Stimulated activated CD8-positive, alpha-beta memory T cell treated with anti-CD3 and anti-CD28 coated beads, Interleukin-2, amount 100 ng/mL, for 48 hours (primary cell): ENCODE results near the gene ACLY.
"Not testable (repeated sequence)": the region's sequence is repeated elsewhere in the genome, so short reads cannot be mapped to it uniquely, and the experiment has no call there.

ENCODE experiments used
- DNase-seq, 2 donors: peaks; one replicate each; pipeline ENCODE4 v3.0.0-alpha.2; 2020; ENCODE audit warnings: low read depth in 2 of 2

ACLY gene

DNA sequence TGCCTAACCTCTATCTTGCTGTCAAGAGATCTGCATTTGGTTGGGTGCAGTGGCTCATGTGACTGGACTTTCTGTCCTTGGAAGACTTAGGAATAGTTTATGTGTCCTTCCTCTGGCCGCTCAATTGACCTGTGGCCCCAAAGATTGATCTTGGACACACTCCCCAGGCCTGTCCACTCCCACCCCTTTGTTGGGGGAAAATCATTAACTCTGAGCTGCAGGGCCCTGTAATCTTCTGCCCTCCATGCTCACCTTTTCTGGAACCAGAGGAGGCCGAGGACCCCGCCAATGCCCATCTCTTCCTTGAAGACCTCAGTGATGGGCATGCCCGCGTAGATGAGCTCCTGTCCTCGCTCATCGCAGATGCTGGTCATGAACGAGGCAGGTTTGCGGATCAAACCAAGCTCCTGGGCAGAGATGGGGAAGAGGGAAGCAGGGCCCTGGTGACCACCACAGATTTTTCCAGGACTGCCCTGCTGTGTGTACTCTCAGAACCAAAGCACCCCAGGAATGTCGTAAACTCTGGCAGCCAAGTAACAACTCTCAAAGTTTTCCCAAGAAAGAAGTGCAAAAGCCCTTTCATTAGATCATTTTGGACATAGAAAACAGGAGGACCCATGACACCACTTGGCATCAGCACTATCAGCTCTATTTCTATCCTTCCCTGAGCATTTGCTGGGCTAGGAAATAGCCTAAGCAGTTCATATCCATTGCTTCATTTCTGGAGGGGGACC is 45.0 kb downstream of the ACLY start:
- no peak for DNase-seq

DNA sequence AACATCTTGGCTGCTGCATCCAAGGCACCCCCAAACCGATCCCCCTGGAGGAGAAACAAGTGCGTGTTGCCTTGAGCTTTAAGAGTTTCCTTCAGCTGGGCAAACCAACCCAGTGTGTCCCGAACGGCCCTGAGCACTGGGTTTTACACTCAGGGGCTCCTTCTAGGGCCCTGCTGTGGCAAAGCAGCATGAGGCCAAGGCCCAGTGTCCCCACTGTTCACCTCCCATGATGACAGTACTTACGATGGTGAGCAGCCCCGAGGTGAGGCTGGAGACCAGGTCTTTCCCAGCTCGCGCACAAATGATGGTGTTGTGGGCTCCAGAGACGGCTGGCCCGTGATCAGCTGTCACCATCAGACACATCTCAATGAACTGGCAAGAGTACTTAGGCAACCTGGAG is 47.0 kb downstream of the ACLY start:
- no peak for DNase-seq

DNA sequence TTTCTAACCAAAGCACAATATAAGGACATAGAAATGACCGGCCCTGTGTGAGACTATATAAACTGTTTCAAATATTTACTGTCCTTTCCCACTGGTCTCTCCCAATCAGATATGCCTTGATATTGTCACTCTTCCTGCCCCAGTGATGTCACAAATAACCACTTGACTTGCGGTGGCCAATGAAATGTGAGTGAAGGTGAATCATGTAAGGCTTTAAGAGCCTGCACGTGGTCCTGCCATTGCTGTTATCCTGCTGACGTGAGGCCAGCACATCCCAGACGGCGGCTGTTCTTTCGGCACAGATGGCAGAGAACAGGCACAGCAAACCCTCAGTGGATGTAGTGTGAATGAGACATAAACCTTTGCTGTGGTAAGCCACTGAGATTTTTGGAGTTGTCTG is 48.1 kb downstream of the ACLY start:
- DNase-seq, result no peak

DNA sequence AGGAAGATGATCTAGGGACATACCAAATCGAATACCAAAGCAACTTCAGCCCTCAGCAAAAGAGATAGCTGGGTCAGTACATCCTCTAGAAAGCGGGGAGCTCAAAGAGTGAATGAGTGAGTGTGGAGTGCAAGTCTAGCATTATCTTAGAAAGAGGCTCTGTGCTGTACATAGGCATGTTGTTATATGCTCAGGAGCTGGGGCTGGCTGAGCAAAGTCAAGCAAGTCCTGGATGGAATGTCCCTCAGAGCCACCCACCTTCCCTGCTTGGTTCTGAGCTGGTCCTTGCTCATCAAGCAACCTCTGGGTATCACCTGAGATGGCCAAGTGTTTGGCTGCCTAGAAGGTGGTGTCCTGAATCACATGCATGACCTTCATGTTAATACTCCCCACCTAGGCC is 48.7 kb downstream of the ACLY start:
- no peak for DNase-seq

DNA sequence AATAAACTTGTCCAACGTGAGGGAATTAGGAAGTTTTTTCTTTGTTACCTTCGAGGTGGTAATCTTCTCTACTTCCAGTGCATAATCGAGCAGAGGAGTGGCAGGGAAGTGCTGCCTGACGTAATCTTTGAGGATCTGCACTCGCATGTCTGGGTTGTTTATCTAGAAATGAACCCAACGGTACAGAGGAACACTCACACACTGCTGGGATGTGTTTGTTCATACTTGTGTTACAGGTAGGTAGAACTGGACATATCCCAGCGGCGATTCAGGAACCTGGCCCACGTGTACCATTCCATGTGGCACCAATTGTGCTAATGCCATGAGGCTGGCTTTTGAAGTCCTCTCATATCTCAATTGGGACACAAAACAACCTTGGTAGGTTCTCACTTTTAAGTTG is 49.3 kb downstream of the ACLY start:
- DNase-seq, result no peak

DNA sequence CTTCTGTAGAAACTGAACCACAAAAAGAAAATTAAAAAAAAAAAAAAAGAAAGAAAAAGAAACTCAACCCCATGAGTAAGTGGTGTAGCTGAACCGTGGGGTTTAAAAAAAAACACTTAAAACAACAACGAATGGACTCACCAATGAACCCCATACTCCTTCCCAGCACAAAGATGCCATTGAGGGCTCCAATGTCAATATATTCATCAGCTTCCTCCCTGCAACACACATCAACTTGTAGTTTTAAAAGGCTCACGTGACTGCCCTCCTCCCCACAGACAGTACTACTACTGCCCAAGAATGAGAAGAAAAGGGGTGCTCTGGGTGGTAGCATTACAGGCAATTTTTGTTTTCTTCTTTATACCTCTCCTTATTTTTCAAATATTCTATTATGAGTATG is 50.2 kb downstream of the ACLY start:
- no peak for DNase-seq

DNA sequence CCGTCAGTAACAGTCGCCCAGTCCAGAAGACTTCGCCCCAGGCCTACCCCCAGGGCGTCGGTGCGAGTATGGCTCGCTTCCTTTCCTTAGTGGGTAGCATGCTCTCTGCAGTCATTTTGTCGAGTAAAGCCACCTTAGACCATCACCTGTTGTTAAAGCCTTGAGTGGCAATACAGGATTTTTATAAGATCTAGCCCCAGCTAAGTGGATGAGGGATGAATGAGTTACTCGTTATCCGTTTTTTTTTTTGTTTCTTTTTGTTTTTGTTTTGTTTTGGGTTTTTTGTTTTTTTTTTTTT is 53.2 kb downstream of the ACLY start:
- DNase-seq, result no peak

DNA sequence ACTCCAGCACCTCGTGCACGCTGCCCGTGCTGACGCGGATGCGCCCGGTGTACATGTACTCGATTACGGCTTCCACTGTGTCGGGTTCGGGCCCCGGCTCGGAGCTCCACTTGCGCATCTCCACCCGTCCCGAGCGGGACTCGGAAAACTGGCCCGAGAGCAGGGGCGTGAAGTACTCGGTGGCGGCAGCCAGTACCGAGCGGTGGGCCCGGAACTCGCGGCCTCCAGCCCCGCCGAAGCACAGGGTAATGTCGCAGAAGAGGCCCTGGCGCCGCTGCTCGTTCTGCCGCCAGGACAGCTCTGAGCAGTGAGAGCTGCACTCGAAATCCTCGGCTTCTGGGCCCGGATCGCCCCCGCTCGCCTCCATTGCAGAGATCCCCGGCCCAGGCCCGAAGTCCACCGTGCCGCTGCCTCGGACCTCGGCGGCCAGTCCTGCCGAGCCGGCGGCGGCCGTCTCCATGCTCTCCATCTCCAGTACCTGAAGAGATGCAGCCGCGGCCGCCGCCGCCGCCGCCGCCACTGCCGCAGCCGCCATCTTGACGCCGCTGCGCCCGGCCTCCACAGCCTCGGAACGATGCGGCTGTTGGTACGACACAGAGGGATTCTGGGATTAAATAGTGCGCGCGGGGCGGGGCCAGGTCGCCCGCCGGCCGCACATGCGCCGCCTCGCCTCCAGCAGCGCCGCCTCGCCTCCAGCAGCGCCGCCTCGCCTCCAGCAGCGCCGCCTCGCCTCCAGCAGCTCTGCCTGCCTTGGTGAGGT is 53.7 kb downstream of the ACLY start, which contains the start of gene KLHL11:
TSS of gene KLHL11 (minus strand) at position 588 of the 760 bp plus-strand sequence. CDS start at position 535, 53 bp downstream.
- DNase-seq, result peak; percentile 76 to 85

DNA sequence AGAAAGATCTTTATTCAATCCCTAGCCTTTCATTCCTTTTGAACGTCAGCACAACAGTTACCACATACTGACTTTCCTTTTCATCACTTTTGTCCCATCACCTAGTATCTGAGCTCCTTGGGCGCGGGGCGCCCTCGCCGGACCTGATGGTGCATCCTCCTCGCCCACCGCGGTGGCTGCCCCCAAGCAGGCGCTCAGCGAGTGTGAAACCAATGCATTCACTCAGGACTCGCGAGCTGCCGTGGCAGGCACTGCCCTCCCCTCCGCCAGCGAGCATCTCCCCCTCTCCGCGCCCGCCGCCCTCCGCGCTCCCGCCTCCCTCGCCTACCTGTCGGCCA is 54.3 kb downstream of the ACLY start:
- DNase-seq, result no peak

DNA sequence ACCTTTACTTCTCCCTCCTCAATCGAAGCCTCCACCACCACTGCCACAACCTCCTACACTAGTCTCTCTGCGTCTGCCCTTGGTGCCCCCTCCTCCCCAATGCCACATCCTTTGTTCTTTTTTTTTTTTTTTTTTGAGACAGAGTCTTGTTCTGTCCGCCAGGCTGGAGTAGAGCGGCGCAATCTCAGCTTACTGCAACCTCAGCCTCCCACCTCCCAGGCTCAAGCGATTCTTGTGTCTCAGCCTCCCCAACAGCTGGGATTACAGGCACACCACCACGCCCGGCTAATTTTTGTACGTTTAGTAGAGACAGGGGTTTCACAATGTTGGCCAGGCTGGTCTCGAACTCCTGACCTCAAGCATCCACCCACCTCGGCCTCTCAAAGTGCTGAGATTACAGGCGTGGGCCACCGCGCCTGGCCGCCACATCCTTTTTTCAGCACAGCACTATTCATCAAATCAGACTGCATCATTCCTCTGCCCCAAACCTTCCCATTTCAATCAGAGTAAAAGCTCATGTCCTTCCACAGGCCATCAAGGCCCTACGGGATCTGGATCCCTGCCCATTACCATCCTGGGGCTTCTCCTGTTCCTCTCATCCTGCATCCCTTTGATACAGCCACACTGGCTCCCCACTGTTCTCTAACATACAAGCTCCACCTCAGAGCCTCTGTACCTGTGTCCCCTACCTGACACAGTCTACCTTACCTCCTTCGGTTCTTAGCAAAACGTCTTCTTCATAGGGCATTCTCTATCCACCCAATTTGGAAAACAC is 55.5 kb downstream of the ACLY start:
- DNase-seq, result peak; percentile 19 to 24

DNA sequence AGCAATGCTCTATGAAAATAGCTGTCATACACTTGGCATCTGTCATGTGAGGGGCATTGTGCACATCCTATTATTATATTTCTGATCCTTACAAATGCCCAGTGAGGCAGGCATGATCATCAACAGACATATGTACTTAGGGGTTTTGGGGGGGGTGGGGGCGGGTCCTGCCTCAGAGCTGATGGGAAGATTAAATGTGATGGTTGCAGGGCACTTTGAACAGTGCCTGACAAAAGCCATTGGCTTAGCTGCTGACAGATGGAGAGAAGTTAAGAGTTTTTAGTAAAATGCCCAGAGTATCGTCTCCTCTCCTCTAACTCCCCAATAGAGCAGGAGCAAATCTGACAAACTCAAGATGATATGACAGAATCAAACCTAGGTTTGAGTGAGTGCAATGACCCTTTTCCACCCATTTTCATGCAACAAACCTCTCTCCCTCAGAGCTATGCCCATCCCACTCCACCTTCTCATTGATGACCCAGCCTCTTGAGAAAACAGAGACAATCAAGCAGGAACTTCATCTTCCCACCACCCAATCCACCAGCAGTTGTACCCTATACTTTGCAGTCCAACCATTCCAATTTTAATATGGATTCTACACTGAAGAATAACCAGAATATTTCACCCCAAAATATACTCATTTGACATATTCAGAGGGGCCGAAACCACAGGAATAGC is 58.4 kb downstream of the ACLY start:
- no peak for DNase-seq

DNA sequence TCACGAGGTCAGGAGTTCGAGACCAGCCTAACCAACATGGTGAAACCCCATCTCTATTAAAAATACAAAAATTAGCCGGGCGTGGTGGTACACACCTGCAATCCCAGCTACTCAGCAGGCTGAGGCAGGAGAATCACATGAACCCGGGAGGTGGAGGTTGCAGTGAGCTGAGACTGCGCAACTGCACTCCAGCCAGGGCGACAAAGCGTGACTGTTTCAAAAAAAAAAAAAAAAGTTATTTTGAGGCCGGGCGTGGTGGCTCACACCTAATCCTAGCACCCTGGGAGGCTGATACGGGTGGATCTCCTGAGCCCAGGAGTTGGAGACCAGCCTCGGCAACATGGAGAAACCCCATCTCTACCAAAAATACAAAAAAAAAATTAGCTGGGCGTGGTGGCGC is 67.4 kb downstream of the ACLY start:
- DNase-seq, result not testable (repeated sequence)

DNA sequence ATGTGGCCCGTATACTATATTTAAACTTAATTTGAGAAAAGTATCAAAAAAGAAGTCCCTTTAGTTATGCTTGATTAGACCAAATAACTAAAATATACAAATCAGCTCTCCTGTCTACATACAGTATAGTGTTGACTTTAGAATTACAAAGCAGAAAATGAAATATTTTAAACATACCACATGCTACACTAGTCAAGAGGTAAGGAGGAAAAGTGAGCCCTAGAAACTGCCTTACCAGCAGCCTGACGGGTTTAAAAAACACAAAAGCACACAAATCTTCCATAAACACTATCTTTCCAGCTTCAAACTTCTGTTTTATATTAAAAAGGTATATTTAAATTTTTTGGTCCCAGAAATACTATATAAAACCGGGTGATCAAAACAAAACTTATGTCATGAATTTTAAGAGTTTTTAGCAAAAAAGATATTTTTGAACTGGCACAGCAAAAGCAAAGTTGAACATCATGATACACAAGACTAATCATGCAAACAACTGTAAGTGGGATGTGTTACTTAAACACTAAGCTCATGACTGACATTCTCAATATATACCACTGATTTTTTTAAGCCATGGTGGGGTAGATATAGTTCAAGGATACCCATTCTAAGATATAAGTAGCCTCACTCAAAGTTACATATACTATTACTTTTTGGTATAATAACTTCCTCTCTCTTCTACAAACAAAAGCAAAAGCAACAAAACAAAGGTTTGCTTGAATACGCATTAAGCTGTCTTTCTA is 69.3 kb downstream of the ACLY start:
- no peak for DNase-seq

DNA sequence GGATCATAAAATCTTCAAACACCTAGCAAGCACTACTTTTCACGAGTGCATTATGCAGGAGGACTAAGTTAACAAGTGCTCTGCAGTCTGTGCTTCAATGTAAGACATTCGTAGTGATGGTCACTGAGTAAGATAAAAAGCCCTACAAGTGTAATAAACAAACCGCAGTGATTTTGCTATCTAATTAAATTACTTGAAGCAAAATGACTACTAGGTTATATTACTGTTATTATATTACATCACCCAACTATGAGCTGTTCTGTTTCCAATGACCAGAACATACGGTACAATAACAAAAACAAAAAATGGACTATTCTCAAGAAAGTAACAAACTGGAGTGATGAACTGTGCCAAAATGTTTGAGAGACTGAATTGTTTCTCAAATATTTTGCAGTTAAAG is 70.0 kb downstream of the ACLY start:
- DNase-seq, result no peak

DNA sequence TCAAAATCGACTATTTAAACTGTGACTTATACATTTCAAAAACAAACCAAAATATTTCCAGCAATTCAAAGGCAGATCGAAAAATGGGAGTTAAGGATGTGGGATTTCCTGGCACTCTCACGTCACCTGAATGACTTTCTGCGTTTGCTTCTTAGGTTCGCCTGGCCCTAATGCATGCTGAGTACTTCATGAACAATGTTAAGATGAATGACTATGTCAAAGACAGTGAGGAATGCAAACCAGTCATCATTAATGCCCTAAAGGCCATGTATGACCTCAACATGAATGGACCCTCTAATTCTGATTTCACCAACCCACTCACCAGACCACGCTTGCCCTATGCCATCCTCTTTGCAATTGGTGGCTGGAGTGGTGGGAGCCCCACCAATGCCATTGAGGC is 73.8 kb downstream of the ACLY start:
- DNase-seq, result no peak

DNA sequence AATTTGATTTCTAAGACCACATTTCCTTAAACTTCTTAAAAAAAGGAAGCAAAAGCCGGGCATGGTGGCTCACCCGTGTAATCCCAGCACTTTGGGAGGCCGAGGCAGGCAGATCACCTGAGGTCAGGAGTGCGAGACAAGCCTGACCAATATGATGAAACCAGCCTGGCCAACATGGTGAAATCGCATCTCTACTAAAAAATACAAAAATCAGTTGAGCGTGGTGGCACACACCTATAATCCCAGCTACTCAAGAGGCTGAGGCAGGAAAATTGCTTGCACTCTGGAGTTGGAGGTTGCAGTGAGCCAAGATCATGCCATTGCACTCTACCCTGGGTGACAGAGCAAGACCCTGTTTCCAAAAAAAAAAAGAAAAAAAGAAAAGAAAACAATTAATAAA is 78.0 kb downstream of the ACLY start:
- not testable (repeated sequence) for DNase-seq

DNA sequence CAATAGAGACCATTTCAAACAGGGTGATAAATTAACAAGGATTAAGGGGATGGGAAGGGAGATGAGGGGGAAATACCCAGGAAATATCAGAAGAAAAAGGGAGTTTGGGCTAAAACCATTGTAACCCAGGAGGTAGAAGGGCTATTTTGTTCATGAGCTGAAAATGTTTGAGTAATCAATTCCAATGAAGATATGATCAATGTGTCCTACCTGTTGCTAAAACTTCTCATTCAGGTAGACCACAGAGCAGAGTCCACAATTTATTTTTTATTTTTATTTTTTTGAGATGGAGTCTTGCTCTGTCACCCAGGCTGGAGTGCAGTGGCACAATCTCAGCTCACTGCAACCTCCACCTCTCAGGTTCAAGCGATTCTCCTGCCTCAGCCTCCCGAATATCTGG is 79.3 kb downstream of the ACLY start:
- DNase-seq, result not testable (repeated sequence)

DNA sequence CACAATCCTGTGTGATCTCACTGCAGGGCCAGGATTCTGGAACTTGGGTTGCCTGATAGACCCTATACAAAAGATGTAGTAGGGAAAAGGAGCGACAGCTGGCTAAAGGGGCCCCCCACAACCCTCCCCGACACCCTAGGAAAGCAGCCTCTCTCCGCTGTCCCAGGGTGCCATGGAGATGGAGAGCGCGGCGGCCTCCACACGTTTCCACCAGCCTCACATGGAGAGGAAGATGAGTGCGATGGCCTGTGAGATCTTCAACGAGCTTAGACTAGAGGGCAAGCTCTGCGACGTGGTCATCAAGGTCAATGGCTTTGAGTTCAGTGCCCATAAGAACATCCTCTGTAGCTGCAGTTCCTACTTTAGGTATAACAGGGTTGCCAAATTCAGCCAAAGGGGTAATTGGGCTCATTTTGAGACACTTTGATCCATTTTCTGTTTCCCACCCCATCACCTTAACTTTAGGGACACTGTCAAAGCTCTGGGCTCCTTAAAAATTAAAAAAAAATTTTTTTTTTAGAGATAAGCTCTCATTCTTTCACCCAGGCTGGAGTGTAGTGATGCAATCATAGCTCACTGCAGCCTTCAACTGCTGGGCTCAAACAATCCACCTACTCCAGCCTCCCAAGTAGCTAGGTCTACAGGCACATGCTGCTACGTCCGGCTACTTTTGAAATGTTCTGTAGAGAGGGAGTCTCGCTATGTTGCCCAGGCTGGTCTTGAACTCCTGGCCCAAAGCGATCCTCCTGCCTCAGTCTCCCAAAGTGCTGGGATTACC is 80.8 kb downstream of the ACLY start, which contains the start of gene KLHL10:
TSS of gene KLHL10 (plus strand) at position 65 of the 778 bp plus-strand sequence. CDS start at position 173, 108 bp downstream.
- no peak for DNase-seq

DNA sequence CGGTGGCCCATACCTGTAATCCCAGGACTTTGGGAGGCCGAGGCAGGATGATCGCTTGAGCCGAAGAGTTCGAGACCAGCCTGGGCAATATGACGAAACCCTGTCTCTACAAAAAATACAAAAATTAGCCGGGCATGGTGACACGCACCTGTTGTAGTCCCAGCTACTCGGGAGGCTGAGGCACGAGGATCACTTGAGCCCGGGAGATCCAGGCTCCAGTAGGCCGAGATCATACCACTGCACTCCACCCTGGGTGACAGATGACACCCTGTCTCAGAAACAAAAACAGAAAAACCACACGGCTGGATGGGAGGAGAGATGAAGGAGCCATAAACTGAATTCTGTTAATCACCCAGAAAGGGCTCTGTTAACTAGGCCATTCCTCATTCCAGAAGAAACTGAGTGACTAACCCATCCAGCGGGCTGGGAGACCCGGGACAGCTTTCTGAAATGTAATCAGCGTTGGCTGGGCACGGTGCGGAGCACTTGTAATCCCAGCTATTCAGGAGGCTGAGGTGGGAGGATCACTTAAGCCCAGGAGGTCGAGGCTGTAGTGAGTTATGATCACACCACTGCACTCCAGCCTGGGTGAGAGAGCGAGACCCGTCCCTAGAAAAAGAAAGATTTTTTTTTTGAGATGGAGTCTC is 82.1 kb downstream of the ACLY start:
- no peak for DNase-seq
